ENCODE results near the gene PATL1. TPM values are rescaled to one million over a fixed set of nuclear protein-coding genes. Genes with fewer than 3 reads are reported as not detected.

Gene PATL1
- total and polyA plus RNA-seq, 4 donors: 7.0 to 30.4 (median 21.0) TPM

GRCh38 chr11:59676205-59676604, 7.4 kb upstream of the PATL1 start:
- 100% methylated on average over 3 of the region's 8 CpGs for WGBS (ENCODE audit: insufficient coverage)
- Histone ChIP-seq H3K4me1 (ENCODE audit: control insufficient read depth, insufficient read depth, low read length) (no peaks in the 10 kb centered on the region), H3K9me3 (ENCODE audit: control insufficient read depth, insufficient read depth, low read length) (no peaks in the 10 kb centered on the region), H3K36me3 (ENCODE audit: control insufficient read depth, insufficient read depth, low read length) (no peaks in the 10 kb centered on the region), H3K4me3 (ENCODE audit: low read depth, low read length) (no peak overlapping the region), H3K27ac (ENCODE audit: low read depth, low read length) (no peak overlapping the region), H3K27me3 (ENCODE audit: control insufficient read depth, insufficient read depth, low read length) (no peaks in the 10 kb centered on the region)
- no peak for DNase-seq (ENCODE audit: low read depth in 4 of 6, low spot score in 6 of 6)

GRCh38 chr11:59674291-59674690, 5.5 kb upstream of the PATL1 start:
- Histone ChIP-seq H3K27me3 (ENCODE audit: control insufficient read depth, insufficient read depth, low read length) (no peaks in the 10 kb centered on the region), H3K36me3 (ENCODE audit: control insufficient read depth, insufficient read depth, low read length) (no peaks in the 10 kb centered on the region), H3K4me1 (ENCODE audit: control insufficient read depth, insufficient read depth, low read length) (peaks cover 4% of the 10 kb centered on the region), H3K9me3 (ENCODE audit: control insufficient read depth, insufficient read depth, low read length) (no peaks in the 10 kb centered on the region), H3K27ac (ENCODE audit: low read depth, low read length) (no peak overlapping the region), H3K4me3 (ENCODE audit: low read depth, low read length) (no peak overlapping the region)
- no peak for DNase-seq (ENCODE audit: low read depth in 4 of 6, low spot score in 6 of 6)
- WGBS (ENCODE audit: insufficient coverage): no CpG with 5 or more reads among the region's 2 CpGs

GRCh38 chr11:59673291-59673690, 4.5 kb upstream of the PATL1 start:
- Histone ChIP-seq H3K9me3 (ENCODE audit: control insufficient read depth, insufficient read depth, low read length) (no peaks in the 10 kb centered on the region), H3K4me1 (ENCODE audit: control insufficient read depth, insufficient read depth, low read length) (peaks cover 6% of the 10 kb centered on the region), H3K4me3 (ENCODE audit: low read depth, low read length) (no peak overlapping the region), H3K27ac (ENCODE audit: low read depth, low read length) (no peak overlapping the region), H3K36me3 (ENCODE audit: control insufficient read depth, insufficient read depth, low read length) (no peaks in the 10 kb centered on the region), H3K27me3 (ENCODE audit: control insufficient read depth, insufficient read depth, low read length) (no peaks in the 10 kb centered on the region)
- no CpG with 5 or more reads among the region's 2 CpGs for WGBS (ENCODE audit: insufficient coverage)
- no peak for DNase-seq (ENCODE audit: low read depth in 4 of 6, low spot score in 6 of 6)

GRCh38 chr11:59671471-59671870, 2.6 kb upstream of the PATL1 start:
- no peaks in the 10 kb centered on the region for H3K36me3 ChIP-seq (ENCODE audit: control insufficient read depth, insufficient read depth, low read length)
- H3K4me1 ChIP-seq (ENCODE audit: control insufficient read depth, insufficient read depth, low read length): peaks cover 11% of the 10 kb centered on the region
- DNase-seq (ENCODE audit: low read depth in 4 of 6, low spot score in 6 of 6): no peak
- H3K27me3 ChIP-seq (ENCODE audit: control insufficient read depth, insufficient read depth, low read length): no peaks in the 10 kb centered on the region
- 93% methylated on average over 4 of the region's 11 CpGs for WGBS (ENCODE audit: insufficient coverage)
- no peaks in the 10 kb centered on the region for H3K9me3 ChIP-seq (ENCODE audit: control insufficient read depth, insufficient read depth, low read length)
- no peak overlapping the region for H3K27ac ChIP-seq (ENCODE audit: low read depth, low read length)
- no peak overlapping the region for H3K4me3 ChIP-seq (ENCODE audit: low read depth, low read length)

- DNase-seq (ENCODE audit: low read depth in 4 of 6, low spot score in 6 of 6): no peak
- H3K36me3 ChIP-seq (ENCODE audit: control insufficient read depth, insufficient read depth, low read length): peaks cover 11% of the 10 kb centered on the region
- H3K4me3 ChIP-seq (ENCODE audit: low read depth, low read length): peak overlapping the region; percentile 78
- peak overlapping the region; percentile 100 for H3K27ac ChIP-seq (ENCODE audit: low read depth, low read length)
- no peaks in the 10 kb centered on the region for H3K9me3 ChIP-seq (ENCODE audit: control insufficient read depth, insufficient read depth, low read length)
- under 1% methylated on average over 19 of the region's 22 CpGs for WGBS (ENCODE audit: insufficient coverage)
- peaks cover 11% of the 10 kb centered on the region for H3K4me1 ChIP-seq (ENCODE audit: control insufficient read depth, insufficient read depth, low read length)
- H3K27me3 ChIP-seq (ENCODE audit: control insufficient read depth, insufficient read depth, low read length): no peaks in the 10 kb centered on the region
Measured at GRCh38 chr11:59669611-59670009, 773 bp upstream of the PATL1 start.

GRCh38 chr11:59668188-59668949, 468 bp downstream of the PATL1 start:
- DNase-seq (ENCODE audit: low read depth in 4 of 6, low spot score in 6 of 6): peak in 3 of 6 donors; percentile 5 to 9 (median 5)
- Histone ChIP-seq H3K27ac (ENCODE audit: low read depth, low read length) (peak overlapping the region; percentile 71), H3K9me3 (ENCODE audit: control insufficient read depth, insufficient read depth, low read length) (no peaks in the 10 kb centered on the region), H3K4me1 (ENCODE audit: control insufficient read depth, insufficient read depth, low read length) (peaks cover 11% of the 10 kb centered on the region), H3K27me3 (ENCODE audit: control insufficient read depth, insufficient read depth, low read length) (no peaks in the 10 kb centered on the region), H3K36me3 (ENCODE audit: control insufficient read depth, insufficient read depth, low read length) (peaks cover 14% of the 10 kb centered on the region), H3K4me3 (ENCODE audit: low read depth, low read length) (peak overlapping the region; percentile 78)
- 0% methylated on average over 8 of the region's 39 CpGs for WGBS (ENCODE audit: insufficient coverage)

GRCh38 chr11:59667812-59668187, 1.0 kb downstream of the PATL1 start:
- DNase-seq (ENCODE audit: low read depth in 4 of 6, low spot score in 6 of 6): peak in 1 of 6 donors; percentile 0
- no peaks in the 10 kb centered on the region for H3K27me3 ChIP-seq (ENCODE audit: control insufficient read depth, insufficient read depth, low read length)
- peak overlapping the region; percentile 78 for H3K4me3 ChIP-seq (ENCODE audit: low read depth, low read length)
- H3K36me3 ChIP-seq (ENCODE audit: control insufficient read depth, insufficient read depth, low read length): peaks cover 14% of the 10 kb centered on the region
- peaks cover 11% of the 10 kb centered on the region for H3K4me1 ChIP-seq (ENCODE audit: control insufficient read depth, insufficient read depth, low read length)
- H3K27ac ChIP-seq (ENCODE audit: low read depth, low read length): peak overlapping the region; percentile 15
- H3K9me3 ChIP-seq (ENCODE audit: control insufficient read depth, insufficient read depth, low read length): no peaks in the 10 kb centered on the region
- WGBS (ENCODE audit: insufficient coverage): 22% methylated on average over 1 of the region's 3 CpGs

- DNase-seq (ENCODE audit: low read depth in 4 of 6, low spot score in 6 of 6): no peak
- Histone ChIP-seq H3K27ac (ENCODE audit: low read depth, low read length) (no peak overlapping the region), H3K4me3 (ENCODE audit: low read depth, low read length) (no peak overlapping the region), H3K4me1 (ENCODE audit: control insufficient read depth, insufficient read depth, low read length) (peaks cover 11% of the 10 kb centered on the region), H3K27me3 (ENCODE audit: control insufficient read depth, insufficient read depth, low read length) (no peaks in the 10 kb centered on the region), H3K36me3 (ENCODE audit: control insufficient read depth, insufficient read depth, low read length) (peaks cover 14% of the 10 kb centered on the region), H3K9me3 (ENCODE audit: control insufficient read depth, insufficient read depth, low read length) (no peaks in the 10 kb centered on the region)
- WGBS (ENCODE audit: insufficient coverage): no CpG with 5 or more reads among the region's 1 CpG
Measured at GRCh38 chr11:59666969-59667368, 1.9 kb downstream of the PATL1 start.

GRCh38 chr11:59660621-59661020, 8.2 kb downstream of the PATL1 start:
- no peaks in the 10 kb centered on the region for H3K9me3 ChIP-seq (ENCODE audit: control insufficient read depth, insufficient read depth, low read length)
- no peak overlapping the region for H3K4me3 ChIP-seq (ENCODE audit: low read depth, low read length)
- no peaks in the 10 kb centered on the region for H3K27me3 ChIP-seq (ENCODE audit: control insufficient read depth, insufficient read depth, low read length)
- no peaks in the 10 kb centered on the region for H3K4me1 ChIP-seq (ENCODE audit: control insufficient read depth, insufficient read depth, low read length)
- DNase-seq (ENCODE audit: low read depth in 4 of 6, low spot score in 6 of 6): no peak
- H3K27ac ChIP-seq (ENCODE audit: low read depth, low read length): no peak overlapping the region
- peaks cover 34% of the 10 kb centered on the region for H3K36me3 ChIP-seq (ENCODE audit: control insufficient read depth, insufficient read depth, low read length)
- 91% methylated on average over 1 of the region's 1 CpG for WGBS (ENCODE audit: insufficient coverage)

- no peaks in the 10 kb centered on the region for H3K4me1 ChIP-seq (ENCODE audit: control insufficient read depth, insufficient read depth, low read length)
- H3K27ac ChIP-seq (ENCODE audit: low read depth, low read length): no peak overlapping the region
- no peak for DNase-seq (ENCODE audit: low read depth in 4 of 6, low spot score in 6 of 6)
- no peak overlapping the region for H3K4me3 ChIP-seq (ENCODE audit: low read depth, low read length)
- peaks cover 35% of the 10 kb centered on the region for H3K36me3 ChIP-seq (ENCODE audit: control insufficient read depth, insufficient read depth, low read length)
- H3K27me3 ChIP-seq (ENCODE audit: control insufficient read depth, insufficient read depth, low read length): no peaks in the 10 kb centered on the region
- WGBS (ENCODE audit: insufficient coverage): no CpG with 5 or more reads among the region's 2 CpGs
- no peaks in the 10 kb centered on the region for H3K9me3 ChIP-seq (ENCODE audit: control insufficient read depth, insufficient read depth, low read length)
Measured at GRCh38 chr11:59659981-59660380, 8.9 kb downstream of the PATL1 start.

All from spinal cord (tissue), 10 donors.